GM21526 (cell line): ENCODE measurements around the gene SLC35F4.

ENCODE experiments used
- ATAC-seq: cut with Tn5 transposase; IDR thresholded peaks from one replicate; pipeline ENCODE4 v1.9.1; 2021; ENCODE audit warnings: moderate library complexity; ENCODE audit not compliant: unreplicated experiment, low FRiP score

SLC35F4 gene

DNA sequence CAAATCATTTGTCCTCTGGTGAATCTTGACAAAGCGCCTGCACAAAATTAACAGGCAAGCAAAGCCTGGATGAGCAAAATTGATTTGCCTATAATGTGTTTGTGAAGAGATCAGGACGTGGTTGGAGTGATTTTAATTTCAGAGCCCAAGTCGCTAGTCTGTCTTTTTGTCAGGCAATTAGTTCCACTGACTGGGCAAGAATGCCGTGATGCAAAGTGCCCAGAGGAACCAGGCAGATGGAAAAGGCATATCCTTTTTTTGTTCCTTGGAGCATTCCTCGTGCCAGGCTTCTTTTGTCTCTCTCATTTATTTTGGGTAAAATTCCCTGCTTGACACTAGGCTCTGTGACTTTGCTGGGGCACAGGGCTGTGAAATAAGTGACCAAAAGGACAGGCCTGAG, 306.3 kb downstream of the SLC35F4 start:
- ATAC-seq: no peak

DNA sequence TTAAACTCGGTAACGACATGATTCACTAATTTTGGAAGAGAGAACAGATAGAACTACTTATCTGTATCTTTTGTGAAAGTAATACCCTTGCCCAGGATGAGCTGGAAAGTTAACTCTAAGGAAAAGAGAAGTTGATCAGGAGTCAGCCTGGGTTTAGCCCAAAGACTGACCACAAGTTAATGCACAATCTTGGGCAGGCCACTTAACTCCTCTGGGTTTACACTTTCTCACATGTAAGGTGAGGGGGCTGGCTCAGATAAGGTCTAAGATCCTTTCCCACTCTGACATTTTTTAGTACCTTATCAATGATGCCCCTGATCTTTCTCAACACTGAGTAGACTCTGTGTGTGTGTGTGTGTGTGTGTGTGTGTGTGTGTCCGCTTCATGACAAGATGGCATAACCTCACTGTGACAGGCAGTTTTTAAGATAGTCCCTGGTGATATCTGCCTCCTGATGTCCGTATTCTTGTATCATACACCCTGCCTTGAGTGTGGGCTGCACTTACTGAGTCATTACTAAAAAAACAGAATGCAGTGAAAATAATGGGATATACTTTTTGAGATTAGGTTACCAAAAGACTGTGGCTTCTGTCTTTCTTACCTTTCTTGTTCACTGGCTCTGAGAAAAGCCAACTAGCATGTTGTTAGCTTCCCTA, 316.0 kb downstream of the SLC35F4 start:
- ATAC-seq: no peak

- no peak for ATAC-seq
These were observed 316.8 kb downstream of the SLC35F4 start for GRCh38 chr14:57549016-57549564.

GRCh38 chr14:57547131-57547530, 318.8 kb downstream of the SLC35F4 start:
- no peak for ATAC-seq

- peak; percentile 56 for ATAC-seq
These were observed 332.7 kb downstream of the SLC35F4 start for GRCh38 chr14:57533214-57533613.

GRCh38 chr14:57530571-57530970, 335.3 kb downstream of the SLC35F4 start:
- no peak for ATAC-seq

- no peak for ATAC-seq
These were observed 338.9 kb downstream of the SLC35F4 start for GRCh38 chr14:57526942-57527341.

GRCh38 chr14:57519043-57519442, 346.8 kb downstream of the SLC35F4 start:
- no peak for ATAC-seq
